Left renal pelvis (tissue), 4 donors: ENCODE measurements around the gene ANK3. TPM values are rescaled to one million over a fixed set of nuclear protein-coding genes. Genes with fewer than 3 reads are reported as not detected.

Source experiments
- DNase-seq, 4 donors: peaks; one replicate each; pipeline ENCODE4 v3.0.0-alpha.2; 2013; ENCODE audit warnings: low read depth in 4 of 4, low spot score in 3 of 4
- polyA plus RNA-seq, 4 donors: library from polyadenylated mRNA; unstranded; fragments of 120-200 nt; gene quantifications; one replicate each; pipeline ENCODE4 v1.2.1, GENCODE V29; 2013; ENCODE audit not compliant: insufficient read length in 4 of 4

The ANK3 gene
- polyA plus RNA-seq, 4 donors = 36.8 to 150 (median 136) TPM

DNA sequence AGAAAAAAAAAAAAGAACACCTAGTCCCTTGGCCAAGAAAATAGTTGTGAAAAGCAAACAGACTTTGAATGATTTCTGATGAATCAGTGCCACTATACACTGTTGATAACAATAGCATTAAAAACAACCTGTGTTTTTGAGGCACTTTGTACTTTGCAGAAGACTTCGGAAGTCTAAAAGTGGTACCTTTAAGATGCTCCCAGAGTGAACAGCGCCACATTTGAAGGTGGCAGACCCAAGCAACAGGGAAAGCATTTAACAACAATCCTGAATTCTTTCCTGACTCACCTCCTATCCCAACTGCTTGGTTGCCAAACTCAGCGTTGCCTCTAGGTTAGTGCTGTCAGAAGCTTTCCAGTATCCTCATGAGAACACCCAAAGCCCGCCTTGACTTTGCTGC lies 380.9 kb downstream of the ANK3 start:
- no peak for DNase-seq

DNA sequence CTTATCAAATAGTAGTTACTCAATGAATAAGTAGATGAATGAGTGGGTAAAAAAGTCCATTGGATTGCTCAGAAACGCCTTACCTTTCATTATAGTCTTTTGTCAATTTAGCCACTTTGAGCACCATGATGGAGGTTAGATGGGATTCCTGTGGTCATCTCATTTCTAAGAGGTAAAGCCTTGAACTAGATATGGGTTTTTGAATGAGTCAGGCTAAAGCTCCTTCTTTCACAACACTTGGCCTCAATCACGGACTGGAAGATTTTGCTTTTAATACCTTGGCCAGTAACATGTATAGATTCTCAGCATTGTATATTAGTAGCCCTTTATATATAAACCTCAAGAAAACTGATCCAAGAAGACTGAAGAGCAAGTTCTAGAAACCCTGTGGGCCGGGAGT lies 383.6 kb downstream of the ANK3 start:
- no peak for DNase-seq

DNA sequence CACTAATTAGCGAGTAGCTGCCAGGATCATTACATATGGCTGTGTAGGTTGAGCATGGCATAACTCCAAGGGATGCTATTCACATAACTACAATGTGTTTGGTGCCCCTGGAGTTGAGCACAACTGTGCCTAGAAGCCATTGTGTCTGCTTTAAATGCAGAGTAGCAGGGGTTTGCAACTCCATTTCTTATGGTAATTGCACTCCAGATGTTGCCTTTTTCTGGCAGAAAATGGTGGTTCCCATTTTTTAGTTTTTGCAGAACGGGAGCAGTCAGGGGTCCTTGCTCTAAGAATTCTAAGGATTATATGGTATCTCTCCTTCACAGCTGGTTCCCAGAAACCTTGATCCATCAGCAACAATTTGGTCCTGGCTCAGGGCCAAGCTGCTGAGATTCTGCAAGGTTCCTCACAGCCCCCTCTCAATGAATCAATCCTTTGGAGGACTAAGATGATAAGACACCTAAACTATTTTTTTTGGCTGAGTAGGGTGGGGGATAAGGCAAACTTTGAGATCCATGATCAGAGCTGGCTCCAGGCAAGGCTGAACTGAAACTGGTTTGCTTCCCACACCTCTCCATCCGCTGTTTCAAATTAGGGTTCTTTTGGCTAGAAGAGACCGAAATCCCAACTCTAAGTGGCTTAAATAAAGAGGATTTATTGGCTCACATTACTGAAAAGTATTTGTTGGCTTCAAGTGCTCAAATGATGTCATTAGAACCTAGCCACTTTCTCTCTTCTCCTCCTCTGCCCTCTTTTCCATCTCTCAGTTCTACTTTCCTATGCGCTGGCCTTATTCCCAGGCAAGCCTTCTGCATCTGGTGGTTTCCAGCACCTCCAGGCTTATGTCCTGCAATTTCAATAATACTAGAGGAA lies 385.8 kb downstream of the ANK3 start:
- DNase-seq = no peak

DNA sequence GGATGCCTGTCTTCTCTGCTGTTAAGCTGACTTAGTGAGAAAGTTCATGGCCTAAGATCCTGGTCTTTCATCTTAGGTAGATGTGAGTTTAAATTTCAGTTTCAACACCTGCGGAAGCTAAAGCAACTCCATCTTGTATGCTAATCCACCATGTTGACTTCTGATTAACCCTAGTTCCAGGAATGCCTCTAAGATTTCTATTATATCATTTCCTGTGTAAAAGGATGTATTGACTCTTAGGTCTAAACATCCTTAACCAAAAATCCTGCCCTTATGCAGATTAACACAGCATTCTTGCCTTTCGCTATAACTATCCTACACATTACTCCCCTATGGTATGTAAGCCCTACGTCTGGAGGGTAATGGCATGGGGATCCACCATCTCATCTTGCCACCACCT lies 388.9 kb downstream of the ANK3 start:
- no peak for DNase-seq

DNA sequence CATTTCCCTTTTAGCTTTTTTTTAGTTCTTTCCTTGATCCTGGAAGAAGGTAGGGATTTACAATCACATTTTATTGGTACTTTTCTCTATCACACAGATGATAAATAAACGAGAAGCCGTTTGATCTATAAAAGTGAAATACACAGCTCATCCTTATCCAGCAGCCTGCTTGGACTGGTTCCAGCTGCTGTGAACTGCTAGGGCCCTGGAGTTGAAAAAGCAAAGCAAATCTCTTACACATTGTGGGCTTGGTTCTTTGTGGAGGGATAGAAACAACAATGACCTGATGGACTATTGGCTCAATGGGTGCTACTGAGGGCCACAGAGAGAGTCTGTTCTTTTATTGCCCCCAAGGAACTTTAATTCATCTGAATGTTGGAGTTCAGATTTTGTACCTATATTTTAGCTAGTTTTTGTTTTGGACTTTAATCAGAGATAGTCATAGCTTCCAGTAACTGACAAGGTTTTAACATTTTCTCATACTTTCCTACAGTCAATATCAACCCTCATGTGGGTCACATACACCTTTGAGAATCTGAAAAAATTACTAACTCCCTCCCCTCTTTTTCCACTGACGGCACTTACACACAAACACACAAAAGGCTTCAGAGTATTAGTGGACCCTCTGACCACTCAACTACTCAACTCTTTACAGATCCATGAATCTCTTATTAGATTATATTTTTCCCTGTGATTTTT lies 391.7 kb downstream of the ANK3 start:
- no peak for DNase-seq

DNA sequence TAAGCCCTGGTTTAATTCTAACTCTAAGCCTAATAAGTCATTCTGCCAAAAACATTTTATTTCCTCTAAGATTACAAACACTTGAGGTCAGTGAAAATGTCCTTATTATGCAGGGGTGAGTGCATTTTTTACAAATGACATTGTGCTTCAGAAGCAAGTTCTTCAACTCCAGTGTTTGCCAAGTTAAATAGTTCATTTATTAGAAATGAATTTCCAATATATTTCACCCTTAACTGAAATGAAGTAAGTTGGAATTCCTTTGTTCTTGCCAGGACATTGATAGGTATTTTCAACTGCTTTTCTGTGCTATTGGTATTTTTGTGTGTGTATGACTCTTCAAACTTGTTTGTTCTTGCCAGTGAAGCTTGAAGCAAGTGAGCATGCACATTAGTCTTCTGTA lies 393.8 kb downstream of the ANK3 start:
- DNase-seq = no peak

DNA sequence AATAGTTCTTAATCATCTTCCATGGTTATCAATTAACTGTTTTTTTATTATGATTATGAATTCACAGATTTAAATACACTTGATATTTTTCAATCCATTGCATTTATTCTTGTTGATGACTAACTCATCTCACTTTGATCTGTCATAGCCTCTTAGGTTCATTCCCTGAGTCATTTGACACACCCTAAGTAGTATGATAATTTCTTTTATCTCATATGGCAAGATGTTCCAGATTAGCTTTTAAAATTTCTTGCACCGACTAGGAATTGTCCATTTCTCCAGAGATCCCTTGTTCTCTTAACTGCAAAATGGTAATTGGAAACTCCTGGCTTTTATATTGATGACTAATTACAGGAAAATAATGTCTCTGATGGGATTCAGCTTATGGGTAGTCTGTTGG lies 395.7 kb downstream of the ANK3 start:
- DNase-seq = no peak

DNA sequence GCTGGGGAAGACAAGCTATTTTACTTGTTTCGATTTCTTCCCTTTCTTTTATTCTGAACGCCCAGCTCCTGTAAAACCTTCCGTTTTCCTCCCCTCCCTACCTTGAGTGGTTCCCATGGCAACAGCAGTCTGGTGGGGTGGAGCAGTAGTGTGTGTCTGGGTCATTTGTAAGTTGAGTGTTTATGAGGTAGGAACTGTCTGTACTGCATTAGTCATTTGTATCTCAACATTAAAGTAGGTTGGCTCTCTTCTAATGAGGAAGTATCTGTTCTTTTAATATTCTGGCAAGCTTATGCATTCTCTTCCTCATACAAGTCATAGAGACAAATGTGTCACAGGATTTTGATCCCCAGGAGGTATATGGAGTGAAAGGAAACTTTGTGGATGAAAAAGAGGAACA lies 398.0 kb downstream of the ANK3 start:
- DNase-seq = no peak

DNA sequence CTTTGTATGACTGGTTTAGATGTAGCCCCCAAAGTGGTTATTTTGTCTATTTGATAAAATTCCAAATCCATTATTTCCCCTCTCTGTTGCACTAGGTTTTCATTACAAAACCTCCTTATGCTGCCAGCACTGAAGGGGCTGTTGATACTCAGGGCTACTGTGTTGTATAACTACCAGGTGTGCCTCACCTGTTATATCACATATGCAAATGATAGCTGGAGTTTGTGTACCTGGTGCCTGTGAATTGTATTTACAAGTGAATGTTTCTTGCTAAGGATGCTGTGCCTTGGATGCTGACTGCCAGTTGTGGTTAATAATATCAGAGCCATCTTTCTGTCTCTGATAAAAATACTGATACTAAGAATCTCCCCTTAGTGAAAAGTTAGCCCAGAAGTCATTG lies 398.6 kb downstream of the ANK3 start:
- DNase-seq = no peak

DNA sequence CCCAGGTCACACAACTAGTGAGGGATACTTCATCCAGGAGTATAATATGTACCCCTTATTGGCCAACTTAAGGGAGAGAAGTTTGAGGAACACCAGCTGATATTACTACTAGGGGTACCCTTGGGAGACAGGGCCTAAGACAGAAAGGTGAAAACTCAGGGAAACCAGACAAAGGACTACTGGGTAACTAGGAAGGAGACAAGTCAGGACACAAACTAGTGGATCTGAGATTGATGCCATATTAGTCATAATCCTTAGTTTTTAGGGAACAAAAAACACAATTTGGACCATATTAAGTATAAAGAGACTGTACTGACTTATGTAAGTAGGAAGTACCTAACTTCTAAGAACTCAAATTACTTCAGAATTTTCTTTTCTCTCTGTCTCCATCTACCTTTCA lies 404.0 kb downstream of the ANK3 start:
- no peak for DNase-seq

DNA sequence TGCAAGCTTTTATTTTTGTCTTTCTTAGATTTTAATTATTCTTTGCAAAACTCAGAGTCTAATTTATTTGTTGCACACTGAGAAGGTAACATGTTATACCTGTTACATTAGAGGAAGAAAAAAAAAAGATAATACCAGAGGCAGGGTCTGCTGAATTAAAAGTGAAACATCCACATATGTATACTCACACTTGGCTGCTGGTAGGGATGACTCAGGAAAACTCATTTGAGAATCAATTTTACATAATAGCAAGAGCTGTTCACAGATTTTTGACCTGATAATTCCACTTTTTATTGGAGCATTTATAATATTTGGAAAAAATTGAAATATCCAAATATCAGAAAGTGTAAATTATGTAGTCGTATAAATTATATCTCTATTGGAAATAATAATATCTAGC lies 405.3 kb downstream of the ANK3 start:
- no peak for DNase-seq

DNA sequence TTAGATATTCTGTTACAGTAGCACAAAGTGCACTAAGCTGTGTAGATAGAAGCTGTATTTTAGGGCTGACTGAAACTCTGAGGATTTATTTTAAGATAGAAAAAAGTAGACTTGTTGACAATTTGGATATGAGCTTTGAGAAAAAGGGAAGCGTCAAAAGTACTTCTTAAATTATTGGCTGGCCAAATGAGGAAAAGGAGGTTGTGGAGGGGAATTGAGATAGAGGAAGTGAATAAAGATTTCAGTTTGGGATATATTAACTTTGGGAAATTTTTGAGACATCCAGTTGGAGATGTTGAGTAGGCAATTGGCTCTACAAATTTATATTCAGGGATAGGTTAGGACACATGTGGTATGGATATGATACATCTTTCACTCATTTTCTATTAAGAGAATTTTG lies 409.3 kb downstream of the ANK3 start:
- DNase-seq = no peak

DNA sequence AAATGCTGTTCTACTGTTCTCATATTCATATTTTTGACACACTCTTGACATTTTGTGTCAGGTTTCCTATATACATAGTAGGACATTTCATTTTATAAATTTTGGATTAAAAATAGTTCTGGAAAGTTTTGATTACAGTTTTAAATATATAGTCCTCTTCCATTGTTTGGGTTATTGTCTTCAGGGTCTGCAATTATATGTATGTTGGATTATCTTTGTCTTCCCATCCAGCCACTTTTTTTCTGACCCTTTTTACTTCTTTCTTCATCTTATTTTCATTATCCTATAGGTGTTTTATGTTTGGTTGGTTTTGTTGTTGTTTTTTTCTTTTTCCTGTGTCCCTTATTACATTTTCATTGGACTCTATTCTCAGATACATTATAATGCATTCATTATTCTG lies 412.2 kb downstream of the ANK3 start:
- no peak for DNase-seq

DNA sequence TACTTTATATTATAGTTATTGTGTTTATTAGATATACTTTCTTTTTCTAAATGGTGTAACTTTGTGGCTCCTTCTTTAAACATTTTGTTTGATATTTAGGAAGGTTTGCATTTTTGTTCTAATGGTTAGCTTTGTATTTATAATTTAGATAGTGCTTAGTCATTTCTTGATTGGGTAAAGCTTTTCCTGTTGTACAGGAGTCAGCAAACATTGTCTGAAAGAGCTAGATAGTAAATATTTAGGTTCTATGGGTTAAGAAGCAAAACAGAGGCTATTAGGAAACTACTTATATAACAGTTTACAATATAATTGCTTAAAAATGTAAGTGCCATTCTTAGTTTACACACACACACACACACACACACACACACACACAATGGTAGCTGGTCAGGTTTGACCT lies 412.8 kb downstream of the ANK3 start:
- no peak for DNase-seq
